Hepatocyte (in vitro differentiated cells): ENCODE measurements around the gene TENT5C. TPM values are rescaled to one million over a fixed set of nuclear protein-coding genes. Genes with fewer than 3 reads are reported as not detected.

Experiments used
- DNase-seq: peaks from one replicate; pipeline ENCODE4 v3.0.0-alpha.2; 2016; ENCODE audit warnings: low spot score
- H2AFZ ChIP-seq: fragments of 200-600 bp; sonication (generic); 2 replicates; pipeline ENCODE4 v1.6.0; 2016; ENCODE audit warnings: antibody characterized with exemption, mild to moderate bottlenecking
- H3K27ac ChIP-seq: fragments of 200-600 bp; sonication (generic); 2 replicates; pipeline ENCODE4 v1.5.1; 2016; ENCODE audit warnings: mild to moderate bottlenecking
- H3K27me3 ChIP-seq: fragments of 200-600 bp; sonication (generic); 2 replicates; pipeline ENCODE4 v1.6.1; 2016
- H3K36me3 ChIP-seq: fragments of 200-600 bp; sonication (generic); replicated peaks from 2 replicates; pipeline ENCODE4 v1.5.1; 2016; ENCODE audit warnings: low read depth; ENCODE audit not compliant: insufficient read depth
- H3K4me1 ChIP-seq: fragments of 200-600 bp; sonication (generic); 2 replicates; pipeline ENCODE4 v1.5.1; 2016; ENCODE audit warnings: mild to moderate bottlenecking, moderate library complexity; ENCODE audit not compliant: insufficient read depth
- H3K4me2 ChIP-seq: fragments of 200-600 bp; sonication (generic); 2 replicates; pipeline ENCODE4 v1.6.0; 2016
- H3K4me3 ChIP-seq: fragments of 200-600 bp; sonication (generic); 2 replicates; pipeline ENCODE4 v1.5.1; 2016; ENCODE audit warnings: mild to moderate bottlenecking
- H3K79me2 ChIP-seq: fragments of 200-600 bp; sonication (generic); 2 replicates; pipeline ENCODE4 v1.6.0; 2017; ENCODE audit warnings: mild to moderate bottlenecking
- H3K9me2 ChIP-seq: fragments of 200-600 bp; sonication (generic); replicated peaks from 2 replicates; pipeline ENCODE4 v1.6.0; 2017; ENCODE audit warnings: mild to moderate bottlenecking; ENCODE audit not compliant: insufficient read depth
- H3K9me3 ChIP-seq: fragments of 200-600 bp; sonication (generic); 2 replicates; pipeline ENCODE4 v1.5.1; 2016; ENCODE audit warnings: low read depth, mild to moderate bottlenecking
- H4K20me1 ChIP-seq: fragments of 200-600 bp; sonication (generic); 2 replicates; pipeline ENCODE4 v1.6.0; 2016; ENCODE audit warnings: mild to moderate bottlenecking; ENCODE audit not compliant: insufficient read depth, poor library complexity, severe bottlenecking
- EZH2 ChIP-seq: fragments of 200-600 bp; sonication (generic); IDR thresholded peaks from 2 replicates; pipeline ENCODE4 v1.6.1; 2016; ENCODE audit warnings: antibody characterized with exemption, mild to moderate bottlenecking, borderline replicate concordance
- EZH2phosphoT487 ChIP-seq: fragments of 200-600 bp; sonication (generic); IDR thresholded peaks from one replicate; pipeline ENCODE4 v1.6.1; 2018; ENCODE audit warnings: antibody characterized with exemption, mild to moderate bottlenecking, low read depth, moderate library complexity; ENCODE audit not compliant: unreplicated experiment, severe bottlenecking
- WGBS: methylation state at CpG from one replicate; pipeline ENCODE4 v1.1.6; 2016; ENCODE audit warnings: low lambda C conversion rate; ENCODE audit errors: missing lambda C conversion rate; 5-methylcytosine and 5-hydroxymethylcytosine counted together
- polyA plus RNA-seq: library from polyadenylated mRNA; unstranded; fragments of >200 nt; fragmentation: Nextera tagmentation; extraction: Ambion mirVana; gene quantifications from 2 replicates; pipeline ENCODE4 v1.2.1, GENCODE V29; 2016
- total RNA-seq: library from RNA; depleted of rRNA; stranded (reverse); fragments of >200 nt; gene quantifications from 2 replicates; pipeline ENCODE4 v1.2.3, GENCODE V29; 2014
- TF ChIP-seq, protein P1 (sequence below): fragments of 200-600 bp; sonication (generic); IDR thresholded peaks from 2 replicates; pipeline ENCODE4 v1.5.1; 2016; ENCODE audit warnings: antibody characterized with exemption, mild to moderate bottlenecking; ENCODE audit not compliant: poor library complexity

Gene TENT5C
- total and polyA plus RNA-seq, 2 experiments from 2014 or later, result 2.5 to 4.1 TPM

DNA sequence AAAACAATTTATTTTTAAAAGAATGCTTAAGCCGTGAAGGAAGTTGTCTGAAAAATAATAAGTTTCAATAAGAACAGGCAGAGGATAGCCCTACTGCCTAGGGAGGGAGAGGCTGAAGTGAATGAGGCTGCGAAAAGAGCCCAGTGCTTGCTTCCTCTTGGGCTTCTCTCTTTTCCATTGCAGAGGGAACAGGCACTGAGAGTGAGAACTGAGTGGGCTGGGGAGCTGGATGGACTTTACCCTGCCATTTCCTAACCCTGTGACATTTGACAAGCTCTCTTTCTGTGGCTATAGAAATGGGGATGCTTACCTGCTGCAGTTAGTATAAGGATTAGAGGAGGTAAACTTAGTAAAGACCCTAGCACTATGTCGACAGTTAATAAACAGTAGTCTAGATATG, 30.0 kb downstream of the TENT5C start:
- Histone ChIP-seq H3K27me3 (no peaks in the 10 kb centered on the region), H3K9me2 (no peaks in the 10 kb centered on the region), H3K27ac (no peak overlapping the region), H4K20me1 (no peaks in the 10 kb centered on the region), H3K4me2 (no peak overlapping the region), H3K4me3 (no peak overlapping the region), H3K36me3 (no peaks in the 10 kb centered on the region), H3K79me2 (no peaks in the 10 kb centered on the region), H3K9me3 (no peaks in the 10 kb centered on the region), H3K4me1 (peaks cover 17% of the 10 kb centered on the region), H2AFZ (no peak overlapping the region)
- WGBS, result 81% methylated on average over 3 of the region's 3 CpGs
- TF ChIP-seq EZH2phosphoT487 (no peak), EZH2 (no peak)
- TF ChIP-seq, protein P1, sequence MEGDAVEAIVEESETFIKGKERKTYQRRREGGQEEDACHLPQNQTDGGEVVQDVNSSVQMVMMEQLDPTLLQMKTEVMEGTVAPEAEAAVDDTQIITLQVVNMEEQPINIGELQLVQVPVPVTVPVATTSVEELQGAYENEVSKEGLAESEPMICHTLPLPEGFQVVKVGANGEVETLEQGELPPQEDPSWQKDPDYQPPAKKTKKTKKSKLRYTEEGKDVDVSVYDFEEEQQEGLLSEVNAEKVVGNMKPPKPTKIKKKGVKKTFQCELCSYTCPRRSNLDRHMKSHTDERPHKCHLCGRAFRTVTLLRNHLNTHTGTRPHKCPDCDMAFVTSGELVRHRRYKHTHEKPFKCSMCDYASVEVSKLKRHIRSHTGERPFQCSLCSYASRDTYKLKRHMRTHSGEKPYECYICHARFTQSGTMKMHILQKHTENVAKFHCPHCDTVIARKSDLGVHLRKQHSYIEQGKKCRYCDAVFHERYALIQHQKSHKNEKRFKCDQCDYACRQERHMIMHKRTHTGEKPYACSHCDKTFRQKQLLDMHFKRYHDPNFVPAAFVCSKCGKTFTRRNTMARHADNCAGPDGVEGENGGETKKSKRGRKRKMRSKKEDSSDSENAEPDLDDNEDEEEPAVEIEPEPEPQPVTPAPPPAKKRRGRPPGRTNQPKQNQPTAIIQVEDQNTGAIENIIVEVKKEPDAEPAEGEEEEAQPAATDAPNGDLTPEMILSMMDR, result no peak
- peak; percentile 22 for DNase-seq

DNA sequence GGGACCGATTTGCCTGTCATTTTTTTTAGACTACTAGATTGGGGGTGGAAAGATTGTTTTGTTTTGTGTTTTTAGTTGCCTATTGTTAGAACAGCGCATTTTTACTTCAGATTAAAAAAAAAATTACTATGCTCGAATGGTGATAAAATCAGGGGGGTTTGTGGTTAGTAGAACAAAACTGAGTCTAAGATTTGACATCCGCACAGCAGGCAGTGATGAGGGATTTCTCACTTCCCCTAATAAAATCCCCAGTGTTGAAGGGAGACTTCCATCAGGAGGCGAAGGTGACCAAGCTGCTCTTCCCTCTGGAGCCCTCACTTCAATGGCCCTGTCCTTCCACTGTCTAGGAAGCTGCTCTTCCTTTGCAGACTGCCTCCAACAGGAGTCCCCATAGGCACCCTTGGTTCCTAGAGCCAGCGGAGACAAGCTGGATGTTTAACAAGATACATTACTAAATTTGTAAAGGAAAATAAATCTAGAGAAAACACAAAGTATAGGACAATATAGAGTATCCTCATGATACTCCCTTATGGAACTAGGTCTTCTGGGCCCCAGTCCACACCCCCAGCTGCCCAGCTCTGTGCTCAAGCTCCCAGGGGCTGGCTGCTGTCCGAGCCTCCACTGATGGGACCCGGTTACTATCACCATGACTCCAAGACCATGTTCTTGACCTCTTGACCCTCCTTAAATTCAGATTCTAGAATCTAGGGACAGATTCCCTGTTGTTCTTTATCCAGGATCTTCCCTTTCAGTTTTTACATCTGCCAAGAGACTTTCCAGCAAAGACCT, 31.0 kb downstream of the TENT5C start:
- DNase-seq, result no peak
- H3K79me2 ChIP-seq, result no peaks in the 10 kb centered on the region
- no peaks in the 10 kb centered on the region for H3K9me2 ChIP-seq
- no peak overlapping the region for H2AFZ ChIP-seq
- H3K9me3 ChIP-seq, result no peaks in the 10 kb centered on the region
- 92% methylated on average over 8 of the region's 8 CpGs for WGBS
- TF ChIP-seq EZH2phosphoT487, result no peak
- no peak for TF ChIP-seq EZH2
- TF ChIP-seq, protein P1, result no peak
- H3K4me1 ChIP-seq, result peaks cover 13% of the 10 kb centered on the region
- H3K27me3 ChIP-seq, result no peaks in the 10 kb centered on the region
- H3K27ac ChIP-seq, result no peak overlapping the region
- no peaks in the 10 kb centered on the region for H3K36me3 ChIP-seq
- H3K4me3 ChIP-seq, result no peak overlapping the region
- H3K4me2 ChIP-seq, result no peak overlapping the region
- no peaks in the 10 kb centered on the region for H4K20me1 ChIP-seq

DNA sequence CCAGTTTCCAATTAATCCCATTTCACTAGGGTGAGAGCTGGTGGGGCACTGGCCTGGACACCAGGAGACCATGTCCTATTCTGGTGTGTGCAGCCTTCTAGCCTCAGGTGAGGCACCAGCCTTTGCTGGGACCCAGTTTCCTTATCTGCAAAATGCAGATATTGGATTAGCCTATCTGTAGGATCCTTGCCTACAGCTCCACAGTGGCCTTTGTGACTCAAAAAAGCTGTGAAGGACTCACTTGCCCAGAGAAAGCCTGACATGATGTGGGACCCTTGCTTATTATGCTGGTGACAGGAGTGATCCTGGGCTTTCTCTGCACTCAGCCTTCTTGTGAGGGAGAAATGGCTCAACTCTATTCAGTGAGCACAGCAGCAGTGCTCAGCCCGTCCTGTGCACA, 32.3 kb downstream of the TENT5C start:
- Histone ChIP-seq H3K27me3 (no peaks in the 10 kb centered on the region), H3K4me2 (no peak overlapping the region), H3K4me1 (peaks cover under 1% of the 10 kb centered on the region), H3K4me3 (no peak overlapping the region), H3K36me3 (no peaks in the 10 kb centered on the region), H3K79me2 (no peaks in the 10 kb centered on the region), H2AFZ (no peak overlapping the region), H3K9me2 (no peaks in the 10 kb centered on the region), H3K27ac (no peak overlapping the region), H3K9me3 (no peaks in the 10 kb centered on the region), H4K20me1 (no peaks in the 10 kb centered on the region)
- DNase-seq, result no peak
- TF ChIP-seq EZH2phosphoT487, result no peak
- TF ChIP-seq EZH2, result no peak
- TF ChIP-seq, protein P1, result no peak
- 47% methylated on average over 1 of the region's 1 CpG for WGBS
